ENCODE results near the gene FAM193A.

Gene FAM193A

GRCh38 chr4:2697995-2698414 lies 161.6 kb downstream of the FAM193A start:
- no peak for TF ChIP-seq BACH2 (CRISPR knock-in tag; IDR thresholded peaks at IDR 0.05; ENCODE audit: borderline replicate concordance)
- TF ChIP-seq ZNF8 (CRISPR knock-in tag; IDR thresholded peaks at IDR 0.05) = no peak
- no peak for TF ChIP-seq ARNTL (CRISPR knock-in tag; IDR thresholded peaks at IDR 0.05; ENCODE audit: borderline replicate concordance, low read depth)
- TF ChIP-seq CSDC2 (CRISPR knock-in tag; IDR thresholded peaks at IDR 0.05) = no peak
- no peak for TF ChIP-seq ZC3H10 (CRISPR knock-in tag; IDR thresholded peaks at IDR 0.05)
- TF ChIP-seq ESRRG (CRISPR knock-in tag; IDR thresholded peaks at IDR 0.05) = no peak
- no peak for TF ChIP-seq TSHZ2 (CRISPR knock-in tag; IDR thresholded peaks at IDR 0.05)
- TF ChIP-seq RARB (CRISPR knock-in tag; IDR thresholded peaks at IDR 0.05) = no peak
- TF ChIP-seq ISL1 (CRISPR knock-in tag; IDR thresholded peaks at IDR 0.05) = no peak
- no peak for TF ChIP-seq TCF4 (CRISPR knock-in tag; IDR thresholded peaks at IDR 0.05; ENCODE audit: borderline replicate concordance)
- ATAC-seq = no peak

- TF ChIP-seq ZNF8 (CRISPR knock-in tag; IDR thresholded peaks at IDR 0.05) = no peak
- TF ChIP-seq TOX (CRISPR knock-in tag; IDR thresholded peaks at IDR 0.05; ENCODE audit: borderline replicate concordance) = no peak
- TF ChIP-seq ZFP30 (CRISPR knock-in tag; IDR thresholded peaks at IDR 0.05) = no peak
- no peak for TF ChIP-seq SNAI2 (CRISPR knock-in tag; IDR thresholded peaks at IDR 0.05)
- TF ChIP-seq ISL1 (CRISPR knock-in tag; IDR thresholded peaks at IDR 0.05) = no peak
- no peak for TF ChIP-seq CREB5 (CRISPR knock-in tag; IDR thresholded peaks at IDR 0.05; ENCODE audit: low read depth)
- TF ChIP-seq ESRRG (CRISPR knock-in tag; IDR thresholded peaks at IDR 0.05) = no peak
- ATAC-seq = no peak
These were observed 162.1 kb downstream of the FAM193A start for GRCh38 chr4:2698504-2698903.

GRCh38 chr4:2698951-2699505 lies 162.6 kb downstream of the FAM193A start:
- ATAC-seq = no peak

More at GRCh38 chr4:2698951-2699505, 162.6 kb downstream of the FAM193A start:
- TF ChIP-seq TSHZ2 (CRISPR knock-in tag; IDR thresholded peaks at IDR 0.05) = no peak
- no peak for TF ChIP-seq RARB (CRISPR knock-in tag; IDR thresholded peaks at IDR 0.05)
- no peak for TF ChIP-seq ARNTL (CRISPR knock-in tag; IDR thresholded peaks at IDR 0.05; ENCODE audit: borderline replicate concordance, low read depth)
- TF ChIP-seq POU6F1 (CRISPR knock-in tag; IDR thresholded peaks at IDR 0.05; ENCODE audit: borderline replicate concordance, low read depth) = no peak
- no peak for TF ChIP-seq PPARA (CRISPR knock-in tag; IDR thresholded peaks at IDR 0.05; ENCODE audit: borderline replicate concordance)
- no peak for TF ChIP-seq OSR1 (CRISPR knock-in tag; IDR thresholded peaks at IDR 0.05)
- TF ChIP-seq ZNF565 (CRISPR knock-in tag; conservative IDR thresholded peaks at IDR 0.05; ENCODE audit: low read depth) = no peak
- no peak for TF ChIP-seq ZNF8 (CRISPR knock-in tag; IDR thresholded peaks at IDR 0.05)
- no peak for TF ChIP-seq ZC3H10 (CRISPR knock-in tag; IDR thresholded peaks at IDR 0.05)
- TF ChIP-seq TCF4 (CRISPR knock-in tag; IDR thresholded peaks at IDR 0.05; ENCODE audit: borderline replicate concordance) = no peak
- TF ChIP-seq ZFP3 (CRISPR knock-in tag; IDR thresholded peaks at IDR 0.05) = no peak
- no peak for TF ChIP-seq SNAI2 (CRISPR knock-in tag; IDR thresholded peaks at IDR 0.05)
- no peak for TF ChIP-seq ZFP30 (CRISPR knock-in tag; IDR thresholded peaks at IDR 0.05)
- TF ChIP-seq CSDC2 (CRISPR knock-in tag; IDR thresholded peaks at IDR 0.05) = no peak
- no peak for TF ChIP-seq ISL1 (CRISPR knock-in tag; IDR thresholded peaks at IDR 0.05)
- no peak for TF ChIP-seq ZNF70 (CRISPR knock-in tag; IDR thresholded peaks at IDR 0.05)
- no peak for TF ChIP-seq PATZ1 (CRISPR knock-in tag; IDR thresholded peaks at IDR 0.05; ENCODE audit: borderline replicate concordance)
- TF ChIP-seq BACH2 (CRISPR knock-in tag; IDR thresholded peaks at IDR 0.05; ENCODE audit: borderline replicate concordance) = no peak
- TF ChIP-seq TOX (CRISPR knock-in tag; IDR thresholded peaks at IDR 0.05; ENCODE audit: borderline replicate concordance) = no peak
- no peak for TF ChIP-seq GLIS3 (CRISPR knock-in tag; IDR thresholded peaks at IDR 0.05)
